HEK293 (cell line): Measurements from ENCODE around the gene PKMYT1.
A peak's percentile ranks its signal among the peaks of the same experiment; 100 is the strongest.

Experiments
- CTCF ChIA-PET: fragments of 350-600 bp; formaldehyde crosslinking; extraction: SDS; loops from one replicate; lab custom pipeline; 2021; ENCODE audit warnings: antibody characterized with exemption; lab: Yijun Ruan, JAX
- POLR2A ChIA-PET: fragments of 300-600 bp; formaldehyde crosslinking; extraction: SDS; loops from one replicate; lab custom pipeline; 2020; ENCODE audit warnings: antibody characterized with exemption, inconsistent platforms; lab: Yijun Ruan, JAX
- H3K27ac ChIP-seq: fragments of 200-500 bp; sonication (Bioruptor generic); 2 replicates; pipeline ENCODE4 v1.5.1; 2014; ENCODE audit warnings: low read depth, low read length, control low read depth, inconsistent platforms; ENCODE audit errors: extremely low read depth
- H3K36me3 ChIP-seq, 2 experiments: fragments of 200-500 bp in 1 of 2; sonication (Bioruptor generic) in 1 of 2; 1 replicate in 1 of 2; 2 replicates in 1 of 2; pipeline ENCODE4 v1.5.1; 2014 to 2017; ENCODE audit warnings: inconsistent platforms in 2 of 2, low read length in 2 of 2; ENCODE audit not compliant: control insufficient read depth in 2 of 2, insufficient read depth in 1 of 2
- H3K4me1 ChIP-seq: fragments of 200-500 bp; sonication (Bioruptor generic); 2 replicates; pipeline ENCODE4 v1.5.1; 2014; ENCODE audit warnings: mild to moderate bottlenecking, low read length, inconsistent platforms; ENCODE audit not compliant: control insufficient read depth, insufficient read depth
- H3K4me3 ChIP-seq: 2 replicates; pipeline ENCODE4 v1.5.1; 2011; ENCODE audit warnings: low read depth, mild to moderate bottlenecking, control low read depth, low read length, moderate library complexity
- H3K9me3 ChIP-seq: fragments of 200-500 bp; sonication (Bioruptor generic); 2 replicates; pipeline ENCODE4 v1.5.1; 2014; ENCODE audit warnings: low read depth, low read length, inconsistent platforms; ENCODE audit not compliant: control insufficient read depth, insufficient read depth
- EGR2 ChIP-seq: fragments of 450-650 bp; formaldehyde crosslinking; IDR thresholded peaks from 2 replicates; pipeline ENCODE4 v1.5.1; 2016; ENCODE audit warnings: low read depth, missing biosample characterization, missing genetic modification characterization
- GLIS1 ChIP-seq: fragments of 450-650 bp; formaldehyde crosslinking; IDR thresholded peaks from 2 replicates; pipeline ENCODE4 v1.5.1; 2016; ENCODE audit warnings: missing biosample characterization, missing genetic modification characterization
- HOXD13 ChIP-seq: sonication (generic); formaldehyde crosslinking; IDR thresholded peaks from 2 replicates; pipeline ENCODE4 v1.8.0; 2022; ENCODE audit warnings: missing genetic modification reagents, borderline replicate concordance
- MZF1 ChIP-seq: fragments of 450-650 bp; formaldehyde crosslinking; IDR thresholded peaks from 2 replicates; pipeline ENCODE4 v1.5.1; 2017; ENCODE audit warnings: missing biosample characterization, missing genetic modification characterization, borderline replicate concordance
- SP7 ChIP-seq: fragments of 450-650 bp; formaldehyde crosslinking; IDR thresholded peaks from 2 replicates; pipeline ENCODE4 v1.5.1; 2016; ENCODE audit warnings: missing biosample characterization, missing genetic modification characterization
- ZFHX2 ChIP-seq: fragments of 450-650 bp; formaldehyde crosslinking; conservative IDR thresholded peaks from 2 replicates; pipeline ENCODE4 v1.5.1; 2016; ENCODE audit warnings: missing biosample characterization, missing genetic modification characterization
- ZNF19 ChIP-seq: fragments of 450-650 bp; formaldehyde crosslinking; IDR thresholded peaks from 2 replicates; pipeline ENCODE4; 2016; ENCODE audit warnings: missing biosample characterization, missing genetic modification characterization, low read depth
- ZNF214 ChIP-seq: fragments of 450-650 bp; formaldehyde crosslinking; IDR thresholded peaks from 2 replicates; pipeline ENCODE4 v1.5.1; 2017; ENCODE audit warnings: missing biosample characterization, mild to moderate bottlenecking, missing genetic modification characterization, borderline replicate concordance
- ZNF239 ChIP-seq: fragments of 450-650 bp; formaldehyde crosslinking; IDR thresholded peaks from 2 replicates; pipeline ENCODE4 v1.5.1; 2016; ENCODE audit warnings: missing biosample characterization, missing genetic modification characterization
- ZNF350 ChIP-seq: fragments of 450-650 bp; formaldehyde crosslinking; IDR thresholded peaks from 2 replicates; pipeline ENCODE4 v1.5.0; 2017; ENCODE audit warnings: missing biosample characterization, mild to moderate bottlenecking, missing genetic modification characterization
- ZNF433 ChIP-seq: fragments of 450-650 bp; formaldehyde crosslinking; IDR thresholded peaks from 2 replicates; pipeline ENCODE4 v1.5.1; 2016; ENCODE audit warnings: missing biosample characterization, missing genetic modification characterization, low read depth
- ZNF600 ChIP-seq: fragments of 450-650 bp; formaldehyde crosslinking; IDR thresholded peaks from 2 replicates; pipeline ENCODE4 v1.5.1; 2016; ENCODE audit warnings: missing biosample characterization, missing genetic modification characterization
- ZNF776 ChIP-seq: fragments of 450-650 bp; formaldehyde crosslinking; IDR thresholded peaks from 2 replicates; pipeline ENCODE4 v1.5.0; 2017; ENCODE audit warnings: missing biosample characterization, missing genetic modification characterization, borderline replicate concordance
- TF ChIP-seq, protein P1 (sequence below): fragments of 450-650 bp; formaldehyde crosslinking; IDR thresholded peaks from 2 replicates; pipeline ENCODE4 v1.5.1; 2016; ENCODE audit warnings: missing biosample characterization, missing genetic modification characterization
- TF ChIP-seq, protein P2 (sequence below): fragments of 450-650 bp; formaldehyde crosslinking; IDR thresholded peaks from 2 replicates; pipeline ENCODE4 v1.5.1; 2016; ENCODE audit warnings: missing biosample characterization, missing genetic modification characterization
- TF ChIP-seq, protein P3 (sequence below): fragments of 450-650 bp; formaldehyde crosslinking; IDR thresholded peaks from 2 replicates; pipeline ENCODE4 v1.5.1; 2016; ENCODE audit warnings: missing biosample characterization, missing genetic modification characterization
- TF ChIP-seq, protein P4 (sequence below): fragments of 450-650 bp; formaldehyde crosslinking; IDR thresholded peaks from 2 replicates; pipeline ENCODE4 v1.5.1; 2016; ENCODE audit warnings: missing biosample characterization, missing genetic modification characterization
- TF ChIP-seq, protein P5 (sequence below): fragments of 450-650 bp; formaldehyde crosslinking; IDR thresholded peaks from 2 replicates; pipeline ENCODE4 v1.5.1; 2016; ENCODE audit warnings: missing biosample characterization, missing genetic modification characterization

Gene PKMYT1

DNA sequence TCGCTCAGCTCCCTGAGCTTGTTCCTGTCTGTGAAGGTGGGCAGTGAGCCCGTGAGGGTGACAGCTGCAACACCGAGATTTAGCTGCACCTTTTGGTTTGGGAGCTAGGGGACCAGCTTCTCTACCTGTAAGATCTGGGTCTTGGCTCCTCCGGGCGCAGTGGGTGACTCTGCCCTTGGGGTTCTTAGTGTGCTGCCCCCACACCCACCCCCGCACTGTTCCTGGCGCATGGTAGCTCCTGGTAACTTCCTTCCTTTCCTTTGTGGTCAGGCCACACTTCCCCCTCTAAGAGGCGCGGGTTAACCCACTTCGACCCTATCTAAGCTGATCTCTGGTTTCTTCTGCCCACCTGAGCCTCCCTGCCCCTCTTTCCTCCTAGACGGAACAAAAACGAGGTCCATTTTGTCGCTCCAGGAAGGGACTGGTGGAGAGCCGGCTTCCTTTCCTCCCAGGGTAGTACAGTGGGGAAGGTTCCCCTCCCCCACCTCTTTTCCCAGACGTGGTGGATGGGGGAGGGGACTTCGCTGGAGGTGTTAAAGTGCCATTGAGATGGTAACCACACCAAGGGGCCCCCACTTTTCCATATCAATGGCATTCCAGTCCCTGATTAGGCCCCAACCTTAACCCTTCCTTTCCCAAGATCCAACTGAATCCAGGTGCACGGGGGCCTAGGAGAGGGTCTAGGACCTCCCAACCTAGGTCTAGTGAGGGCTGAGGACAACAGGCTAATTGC, 27.9 kb upstream of the PKMYT1 start:
- TF ChIP-seq HOXD13 (no peak), ZFHX2 (peak; percentile 61), GLIS1 (tag by site-specific recombination) (no peak), ZNF214 (tag by site-specific recombination) (no peak), ZNF776 (no peak), ZNF433 (no peak), ZNF239 (tag by site-specific recombination) (no peak), EGR2 (tag by site-specific recombination) (peak; percentile 73), MZF1 (tag by site-specific recombination) (no peak), ZNF350 (no peak), SP7 (no peak), ZNF600 (tag by site-specific recombination) (no peak), ZNF19 (tag by site-specific recombination) (no peak)
- TF ChIP-seq, protein P1, sequence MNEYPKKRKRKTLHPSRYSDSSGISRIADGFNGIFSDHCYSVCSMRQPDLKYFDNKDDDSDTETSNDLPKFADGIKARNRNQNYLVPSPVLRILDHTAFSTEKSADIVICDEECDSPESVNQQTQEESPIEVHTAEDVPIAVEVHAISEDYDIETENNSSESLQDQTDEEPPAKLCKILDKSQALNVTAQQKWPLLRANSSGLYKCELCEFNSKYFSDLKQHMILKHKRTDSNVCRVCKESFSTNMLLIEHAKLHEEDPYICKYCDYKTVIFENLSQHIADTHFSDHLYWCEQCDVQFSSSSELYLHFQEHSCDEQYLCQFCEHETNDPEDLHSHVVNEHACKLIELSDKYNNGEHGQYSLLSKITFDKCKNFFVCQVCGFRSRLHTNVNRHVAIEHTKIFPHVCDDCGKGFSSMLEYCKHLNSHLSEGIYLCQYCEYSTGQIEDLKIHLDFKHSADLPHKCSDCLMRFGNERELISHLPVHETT (tag by site-specific recombination), result no peak
- TF ChIP-seq, protein P2, sequence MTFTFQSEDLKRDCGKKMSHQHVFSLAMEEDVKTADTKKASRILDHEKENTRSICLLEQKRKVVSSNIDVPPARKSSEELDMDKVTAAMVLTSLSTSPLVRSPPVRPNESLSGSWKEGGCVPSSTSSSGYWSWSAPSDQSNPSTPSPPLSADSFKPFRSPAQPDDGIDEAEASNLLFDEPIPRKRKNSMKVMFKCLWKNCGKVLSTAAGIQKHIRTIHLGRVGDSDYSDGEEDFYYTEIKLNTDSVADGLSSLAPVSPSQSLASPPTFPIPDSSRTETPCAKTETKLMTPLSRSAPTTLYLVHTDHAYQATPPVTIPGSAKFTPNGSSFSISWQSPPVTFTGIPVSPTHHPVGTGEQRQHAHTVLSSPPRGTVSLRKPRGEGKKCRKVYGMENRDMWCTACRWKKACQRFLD (tag by site-specific recombination), result no peak
- TF ChIP-seq, protein P3, sequence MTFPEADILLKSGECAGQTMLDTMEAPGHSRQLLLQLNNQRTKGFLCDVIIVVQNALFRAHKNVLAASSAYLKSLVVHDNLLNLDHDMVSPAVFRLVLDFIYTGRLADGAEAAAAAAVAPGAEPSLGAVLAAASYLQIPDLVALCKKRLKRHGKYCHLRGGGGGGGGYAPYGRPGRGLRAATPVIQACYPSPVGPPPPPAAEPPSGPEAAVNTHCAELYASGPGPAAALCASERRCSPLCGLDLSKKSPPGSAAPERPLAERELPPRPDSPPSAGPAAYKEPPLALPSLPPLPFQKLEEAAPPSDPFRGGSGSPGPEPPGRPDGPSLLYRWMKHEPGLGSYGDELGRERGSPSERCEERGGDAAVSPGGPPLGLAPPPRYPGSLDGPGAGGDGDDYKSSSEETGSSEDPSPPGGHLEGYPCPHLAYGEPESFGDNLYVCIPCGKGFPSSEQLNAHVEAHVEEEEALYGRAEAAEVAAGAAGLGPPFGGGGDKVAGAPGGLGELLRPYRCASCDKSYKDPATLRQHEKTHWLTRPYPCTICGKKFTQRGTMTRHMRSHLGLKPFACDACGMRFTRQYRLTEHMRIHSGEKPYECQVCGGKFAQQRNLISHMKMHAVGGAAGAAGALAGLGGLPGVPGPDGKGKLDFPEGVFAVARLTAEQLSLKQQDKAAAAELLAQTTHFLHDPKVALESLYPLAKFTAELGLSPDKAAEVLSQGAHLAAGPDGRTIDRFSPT (tag by site-specific recombination), result no peak
- TF ChIP-seq, protein P4, sequence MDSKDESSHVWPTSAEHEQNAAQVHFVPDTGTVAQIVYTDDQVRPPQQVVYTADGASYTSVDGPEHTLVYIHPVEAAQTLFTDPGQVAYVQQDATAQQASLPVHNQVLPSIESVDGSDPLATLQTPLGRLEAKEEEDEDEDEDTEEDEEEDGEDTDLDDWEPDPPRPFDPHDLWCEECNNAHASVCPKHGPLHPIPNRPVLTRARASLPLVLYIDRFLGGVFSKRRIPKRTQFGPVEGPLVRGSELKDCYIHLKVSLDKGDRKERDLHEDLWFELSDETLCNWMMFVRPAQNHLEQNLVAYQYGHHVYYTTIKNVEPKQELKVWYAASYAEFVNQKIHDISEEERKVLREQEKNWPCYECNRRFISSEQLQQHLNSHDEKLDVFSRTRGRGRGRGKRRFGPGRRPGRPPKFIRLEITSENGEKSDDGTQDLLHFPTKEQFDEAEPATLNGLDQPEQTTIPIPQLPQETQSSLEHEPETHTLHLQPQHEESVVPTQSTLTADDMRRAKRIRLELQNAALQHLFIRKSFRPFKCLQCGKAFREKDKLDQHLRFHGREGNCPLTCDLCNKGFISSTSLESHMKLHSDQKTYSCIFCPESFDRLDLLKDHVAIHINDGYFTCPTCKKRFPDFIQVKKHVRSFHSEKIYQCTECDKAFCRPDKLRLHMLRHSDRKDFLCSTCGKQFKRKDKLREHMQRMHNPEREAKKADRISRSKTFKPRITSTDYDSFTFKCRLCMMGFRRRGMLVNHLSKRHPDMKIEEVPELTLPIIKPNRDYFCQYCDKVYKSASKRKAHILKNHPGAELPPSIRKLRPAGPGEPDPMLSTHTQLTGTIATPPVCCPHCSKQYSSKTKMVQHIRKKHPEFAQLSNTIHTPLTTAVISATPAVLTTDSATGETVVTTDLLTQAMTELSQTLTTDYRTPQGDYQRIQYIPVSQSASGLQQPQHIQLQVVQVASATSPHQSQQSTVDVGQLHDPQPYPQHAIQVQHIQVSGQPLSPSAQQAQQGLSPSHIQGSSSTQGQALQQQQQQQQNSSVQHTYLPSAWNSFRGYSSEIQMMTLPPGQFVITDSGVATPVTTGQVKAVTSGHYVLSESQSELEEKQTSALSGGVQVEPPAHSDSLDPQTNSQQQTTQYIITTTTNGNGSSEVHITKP (tag by site-specific recombination), result peak; percentile 45; the same call in 1 of the 2 replicates
- TF ChIP-seq, protein P5, sequence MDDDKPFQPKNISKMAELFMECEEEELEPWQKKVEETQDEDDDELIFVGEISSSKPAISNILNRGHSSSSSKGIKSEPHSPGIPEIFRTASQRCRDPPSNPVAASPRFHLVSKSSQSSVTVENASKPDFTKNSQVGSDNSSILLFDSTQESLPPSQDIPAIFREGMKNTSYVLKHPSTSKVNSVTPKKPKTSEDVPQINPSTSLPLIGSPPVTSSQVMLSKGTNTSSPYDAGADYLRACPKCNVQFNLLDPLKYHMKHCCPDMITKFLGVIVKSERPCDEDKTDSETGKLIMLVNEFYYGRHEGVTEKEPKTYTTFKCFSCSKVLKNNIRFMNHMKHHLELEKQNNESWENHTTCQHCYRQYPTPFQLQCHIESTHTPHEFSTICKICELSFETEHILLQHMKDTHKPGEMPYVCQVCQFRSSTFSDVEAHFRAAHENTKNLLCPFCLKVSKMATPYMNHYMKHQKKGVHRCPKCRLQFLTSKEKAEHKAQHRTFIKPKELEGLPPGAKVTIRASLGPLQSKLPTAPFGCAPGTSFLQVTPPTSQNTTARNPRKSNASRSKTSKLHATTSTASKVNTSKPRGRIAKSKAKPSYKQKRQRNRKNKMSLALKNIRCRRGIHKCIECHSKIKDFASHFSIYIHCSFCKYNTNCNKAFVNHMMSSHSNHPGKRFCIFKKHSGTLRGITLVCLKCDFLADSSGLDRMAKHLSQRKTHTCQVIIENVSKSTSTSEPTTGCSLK (tag by site-specific recombination), result no peak
- TF ChIP-seq, all 188 proteins: peak for 3
- no peaks in the 10 kb centered on the region for H3K36me3 ChIP-seq
- H3K27ac ChIP-seq, result no peak overlapping the region
- no peak overlapping the region for H3K4me3 ChIP-seq
- POLR2A ChIA-PET, result interaction anchor here (12.4 kb wide), 1 partner anchor 16 kb away, joined by 247 read pairs; the partner anchor contains the start of genes CLDN6, HCFC1R1, THOC6 and TNFRSF12A
- CTCF ChIA-PET, result interaction anchor here (0.6 to 9.6 kb wide), 2 partner anchors 23 to 109 kb away, joined by 3 to 149 read pairs; no protein-coding TSS in a partner anchor
- H3K9me3 ChIP-seq, result no peaks in the 10 kb centered on the region
- H3K4me1 ChIP-seq, result no peaks in the 10 kb centered on the region; the same call in 1 of the 2 replicates
